Embryonic facial prominence (tissue), 1 donor: ENCODE data around the gene MORC2.

ENCODE experiments used
- DNase-seq: peaks from one replicate; pipeline ENCODE4 v3.0.0-alpha.2; 2016; ENCODE audit errors: extremely low spot score

MORC2 gene

DNA sequence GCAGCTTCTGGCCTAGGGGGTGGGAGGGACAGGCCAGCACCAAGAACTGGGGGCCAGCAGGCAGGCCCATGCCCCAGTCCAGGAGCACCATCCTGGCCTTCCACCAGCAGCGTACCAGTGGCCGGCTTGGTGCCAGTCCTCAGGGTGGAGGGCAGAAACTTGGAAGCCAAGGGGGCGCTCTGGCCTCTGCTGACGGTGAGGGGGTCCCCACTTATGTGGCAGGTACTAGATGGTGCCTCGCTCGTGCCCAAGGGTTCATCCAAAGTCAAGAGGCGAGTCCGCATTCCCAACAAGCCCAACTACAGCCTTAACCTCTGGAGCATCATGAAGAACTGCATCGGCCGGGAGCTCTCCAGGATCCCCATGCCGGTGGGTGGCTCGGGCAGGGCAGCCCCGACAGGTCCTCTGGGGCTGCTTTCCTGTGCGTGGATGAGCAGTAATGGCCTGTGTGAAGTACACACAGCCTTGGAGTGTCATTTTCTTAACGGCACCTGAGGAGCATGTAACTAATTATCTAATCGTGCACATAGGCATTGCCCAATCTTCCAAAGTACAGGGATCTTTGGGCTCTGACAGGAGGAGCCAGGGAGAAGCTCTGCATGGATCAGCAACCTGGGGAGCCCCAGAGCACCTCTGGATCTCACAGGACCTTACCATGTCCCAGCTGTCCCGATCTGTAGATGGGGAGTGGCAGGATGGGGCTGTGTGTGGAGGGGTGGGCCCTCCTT, 79.1 kb downstream of the MORC2 start:
- no peak for DNase-seq

DNA sequence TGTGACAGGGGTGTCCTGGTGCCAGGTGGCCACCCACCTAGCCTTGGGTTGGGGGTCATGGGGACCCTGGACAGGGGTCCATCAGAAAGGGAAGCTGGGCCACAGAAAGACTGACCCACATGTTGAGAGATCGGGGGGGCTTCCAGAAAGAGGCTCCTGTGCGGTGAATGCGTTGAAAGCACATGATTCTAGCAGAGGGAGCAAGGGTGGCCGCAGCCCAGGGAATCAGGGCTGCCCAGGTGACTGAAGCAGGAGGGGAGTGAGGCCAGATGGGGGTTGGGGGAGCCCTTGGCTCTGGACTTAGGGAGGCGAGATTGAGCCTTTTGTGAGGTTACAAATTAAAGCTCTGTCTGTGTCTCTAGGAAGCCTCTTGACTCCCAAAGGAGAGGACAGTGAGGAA, 80.7 kb downstream of the MORC2 start:
- no peak for DNase-seq

DNA sequence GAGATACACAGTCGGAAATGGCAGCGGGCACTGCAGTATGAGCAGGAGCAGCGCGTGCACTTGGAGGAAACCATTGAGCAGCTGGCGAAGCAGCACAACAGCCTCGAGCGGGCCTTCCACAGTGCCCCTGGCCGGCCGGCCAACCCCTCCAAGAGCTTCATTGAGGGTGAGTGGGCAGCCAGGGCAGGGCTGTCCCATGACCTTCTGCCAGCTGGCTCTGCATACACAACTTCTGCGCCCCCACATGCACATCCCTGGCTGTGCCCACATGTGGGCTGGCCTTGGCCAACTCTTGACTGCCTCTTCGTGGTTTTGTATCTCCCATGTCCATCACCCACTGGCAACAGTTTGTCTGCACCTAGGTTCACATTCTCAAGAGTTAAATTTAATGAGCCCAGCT, 81.1 kb downstream of the MORC2 start:
- no peak for DNase-seq

DNA sequence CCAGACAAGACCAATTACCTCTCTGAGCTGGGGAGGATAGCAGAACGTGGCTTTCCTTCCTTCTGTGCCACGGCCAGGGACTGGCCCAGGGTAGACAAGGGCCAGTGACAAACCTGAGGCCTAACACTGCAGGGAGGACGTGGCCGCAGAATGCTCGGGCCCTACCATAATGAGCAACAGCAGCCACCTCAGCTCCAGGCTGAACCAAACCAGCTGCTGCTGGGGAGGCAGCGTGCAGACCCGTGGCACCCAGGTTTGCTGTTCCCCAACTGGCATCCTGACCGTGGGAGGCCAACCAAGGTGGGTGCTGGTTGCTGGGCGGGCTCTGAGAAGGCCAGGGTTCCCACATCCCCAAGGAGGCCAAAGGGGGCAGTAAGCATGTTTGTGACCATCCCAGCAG, 83.0 kb downstream of the MORC2 start:
- no peak for DNase-seq

DNA sequence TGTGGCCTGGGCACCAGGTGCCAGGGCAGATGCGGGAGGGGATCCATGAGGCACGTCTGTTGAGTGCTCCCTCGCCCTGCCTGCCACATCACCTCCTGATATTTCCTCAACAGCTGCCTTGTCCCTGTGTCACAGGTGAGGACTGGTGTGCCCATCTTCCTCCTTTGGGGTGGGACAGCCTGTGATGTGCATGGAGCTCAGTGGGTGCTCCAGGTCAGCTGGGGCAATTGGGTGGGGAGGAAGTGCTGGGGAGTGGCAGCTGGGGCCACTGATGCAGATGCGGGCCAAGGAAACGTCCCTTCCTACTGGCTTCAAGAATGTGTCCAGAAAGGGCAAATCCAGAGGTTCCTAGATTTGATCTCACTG, 83.6 kb downstream of the MORC2 start:
- no peak for DNase-seq

DNA sequence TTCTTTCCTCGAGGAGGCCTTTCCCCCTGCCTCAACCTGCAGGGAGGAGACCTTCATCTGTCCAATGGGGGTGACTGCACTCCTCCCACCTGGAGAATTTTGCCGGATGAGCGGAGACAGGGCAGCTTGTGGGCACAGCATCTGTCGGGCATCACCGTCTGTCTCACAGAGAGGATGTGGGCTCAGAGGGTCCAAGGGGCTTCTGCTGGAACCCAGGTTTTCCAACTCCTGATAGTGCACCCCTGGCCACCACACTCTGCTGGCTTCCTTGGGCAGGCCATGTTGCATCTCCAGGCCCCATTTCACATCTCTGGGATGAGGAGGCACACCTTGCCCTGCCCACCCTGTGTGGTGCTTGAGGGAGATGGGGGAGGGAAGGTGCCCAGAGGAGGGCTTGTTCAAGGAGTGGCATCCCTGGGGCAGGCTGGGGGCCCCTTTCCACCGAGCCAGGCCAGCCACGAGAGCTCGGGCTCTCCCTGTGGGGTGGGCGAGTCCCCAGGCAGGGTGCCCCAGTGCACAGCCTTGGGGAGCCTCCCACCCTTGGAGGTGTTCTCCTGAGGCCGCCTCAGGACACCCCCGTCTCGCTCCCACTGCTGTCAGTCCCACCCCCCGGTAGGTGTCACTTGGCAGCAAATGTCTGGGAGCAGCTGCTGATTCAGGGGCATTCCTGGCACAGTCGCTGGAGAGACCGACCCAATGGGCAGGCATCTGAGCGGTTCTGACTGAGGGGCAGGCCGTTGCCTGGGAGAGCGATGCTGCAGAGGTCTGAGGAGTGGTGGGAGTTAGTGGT, 84.2 kb downstream of the MORC2 start:
- no peak for DNase-seq

DNA sequence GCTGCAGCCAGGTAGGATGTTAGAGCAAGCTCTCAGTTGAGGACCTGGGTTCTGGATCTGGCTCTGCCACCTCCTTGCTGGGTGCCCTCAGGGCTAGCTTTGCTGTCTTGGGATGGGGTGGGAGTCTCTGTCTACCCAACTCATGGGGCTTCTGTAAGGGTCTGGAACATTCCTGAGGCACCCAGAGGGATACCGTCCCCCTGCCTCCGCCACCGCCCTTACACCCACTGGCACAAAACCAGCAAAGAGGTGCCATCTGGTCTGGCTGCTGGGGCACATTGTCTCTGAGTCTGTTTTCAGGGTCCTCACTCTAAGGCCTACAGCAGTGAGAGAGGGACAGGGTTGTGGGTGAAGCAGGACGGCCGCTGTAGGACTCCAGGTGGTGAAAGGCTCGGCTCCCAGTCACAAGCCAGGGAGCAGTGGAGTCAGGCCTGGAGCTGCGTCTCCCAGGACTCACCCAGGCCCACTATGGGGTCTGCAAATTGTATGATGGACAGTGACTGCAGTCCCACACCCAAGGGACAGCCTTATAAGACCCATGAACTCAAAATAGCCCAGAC, 84.9 kb downstream of the MORC2 start:
- DNase-seq, result no peak

DNA sequence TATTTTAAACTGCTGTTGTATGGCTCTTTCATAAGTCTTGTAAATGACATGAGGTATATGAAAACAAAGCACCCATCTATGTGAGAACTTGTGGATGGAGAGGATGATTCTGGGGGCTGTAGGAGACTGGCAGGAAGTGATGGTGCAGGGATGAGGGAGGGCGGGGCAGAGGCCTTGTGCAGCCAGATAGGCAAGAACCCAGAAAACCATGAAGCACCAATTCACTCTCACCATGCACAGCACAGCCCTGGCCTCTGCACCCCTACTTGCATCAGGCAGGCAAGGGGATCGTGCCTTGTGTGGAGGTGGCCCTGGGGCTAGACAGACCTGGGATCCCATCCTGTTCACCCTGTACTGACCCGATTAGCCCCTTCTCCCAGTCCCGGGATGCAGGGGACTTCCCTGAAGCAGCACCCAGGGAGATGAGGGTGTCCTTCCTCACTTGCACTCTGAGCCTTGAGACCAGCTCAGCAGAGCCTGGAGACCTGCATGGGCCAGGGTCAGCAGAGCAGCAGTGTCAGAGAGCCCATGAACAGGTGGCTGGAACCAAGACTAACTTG, 85.5 kb downstream of the MORC2 start:
- no peak for DNase-seq

DNA sequence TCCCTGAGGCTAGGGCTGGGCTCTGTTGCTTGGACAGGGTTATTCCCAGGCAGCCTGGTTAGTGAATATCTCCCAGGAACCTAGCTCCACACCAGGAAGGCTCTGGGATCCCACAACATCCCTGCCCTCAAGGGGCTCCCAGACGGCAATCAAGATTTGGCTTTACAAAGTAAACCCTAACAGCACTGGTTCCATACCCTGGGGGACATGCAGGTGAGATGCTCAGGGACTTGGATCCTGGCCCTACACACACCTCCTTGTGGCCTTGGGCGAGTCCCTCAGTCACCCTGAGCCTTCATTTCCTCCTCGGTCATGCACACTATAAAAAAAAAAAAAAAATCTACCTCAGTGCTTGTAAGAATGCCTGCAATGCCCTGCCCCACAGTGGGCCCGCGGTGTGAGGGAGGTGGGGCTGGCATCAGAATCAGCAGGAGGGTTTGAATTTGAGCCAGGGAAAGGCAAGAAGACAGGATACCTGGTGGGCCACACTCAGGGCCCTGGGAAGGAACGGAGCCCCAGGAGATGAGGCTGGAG, 86.3 kb downstream of the MORC2 start:
- DNase-seq, result no peak

DNA sequence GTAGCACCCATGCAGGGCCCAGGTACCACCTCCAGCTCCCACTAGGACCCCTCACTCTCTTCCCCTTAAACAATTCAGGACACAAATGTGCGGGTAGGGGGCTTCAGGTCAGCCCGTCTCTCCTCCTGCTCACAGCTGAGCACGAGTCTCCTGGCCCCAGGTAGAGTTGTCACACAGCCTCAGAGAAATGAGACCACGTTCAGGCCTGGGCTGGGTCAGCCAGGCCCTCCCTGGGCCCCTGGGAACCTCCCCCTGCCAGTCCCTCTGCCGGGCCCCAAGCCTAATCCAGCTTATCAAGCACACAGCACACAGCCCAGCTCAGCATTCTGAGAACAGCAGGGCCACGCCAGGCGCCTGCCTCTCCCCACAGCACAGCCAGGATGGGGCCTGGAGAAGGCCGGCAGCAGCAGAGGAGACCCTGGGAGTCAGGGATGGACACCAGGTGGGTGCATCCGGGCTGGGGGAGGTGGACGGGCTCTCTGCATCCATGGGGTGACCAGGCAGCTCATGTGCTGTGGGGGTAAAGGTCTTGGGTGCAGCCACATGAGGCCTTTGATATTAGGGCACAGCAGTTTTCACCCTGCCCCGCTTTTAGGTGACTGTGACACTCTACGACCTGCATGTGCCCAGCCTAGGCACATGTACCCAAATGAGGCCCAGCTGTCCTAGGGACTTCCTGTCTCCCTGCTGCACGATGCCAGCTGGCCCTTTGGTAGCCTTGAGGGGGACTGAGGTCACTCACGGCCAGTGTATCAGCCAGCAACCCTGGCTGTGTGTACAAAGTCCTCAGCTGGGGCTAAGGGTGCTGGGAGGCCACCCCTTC, 87.0 kb downstream of the MORC2 start:
- DNase-seq, result no peak

DNA sequence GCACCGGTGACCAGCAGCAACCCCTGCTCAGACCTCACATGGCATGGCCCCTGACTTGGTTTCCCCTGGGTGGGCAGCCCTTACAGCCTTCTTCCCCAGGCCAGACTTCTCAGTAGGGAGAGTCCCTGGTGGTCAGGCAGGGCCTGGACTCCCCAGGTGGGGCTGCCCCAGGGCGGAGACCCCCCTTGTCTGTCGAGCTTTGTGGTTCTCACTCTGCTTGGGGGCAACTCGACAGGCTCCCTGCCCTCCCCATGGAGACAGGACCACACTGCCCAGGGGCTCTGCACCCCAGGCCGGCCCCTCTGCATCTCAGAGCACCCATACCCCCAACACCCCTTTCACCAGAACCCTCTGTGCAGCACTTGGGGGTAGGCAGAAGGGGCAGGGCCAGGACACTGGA, 87.7 kb downstream of the MORC2 start:
- no peak for DNase-seq

DNA sequence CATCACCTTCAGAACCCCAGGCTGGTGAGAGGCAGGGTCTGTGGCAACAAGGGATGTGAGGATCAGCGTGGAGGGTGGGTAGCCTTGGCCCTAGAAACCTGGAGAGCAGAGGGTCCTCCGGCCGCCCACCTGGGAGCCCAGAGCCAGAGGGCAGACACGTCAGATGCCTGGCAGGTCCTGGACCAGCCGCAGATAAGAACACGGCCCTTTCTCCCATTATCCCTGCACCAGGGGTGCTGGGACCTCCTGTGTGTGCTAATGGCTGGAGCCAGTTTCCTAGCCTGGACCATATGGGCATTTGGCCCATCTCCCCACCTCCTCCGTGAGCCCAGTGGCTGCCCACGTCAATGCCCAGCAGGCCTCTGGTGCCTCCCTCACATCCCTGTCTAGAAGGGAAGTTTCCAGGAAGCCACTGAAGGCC, 88.4 kb downstream of the MORC2 start:
- no peak for DNase-seq

DNA sequence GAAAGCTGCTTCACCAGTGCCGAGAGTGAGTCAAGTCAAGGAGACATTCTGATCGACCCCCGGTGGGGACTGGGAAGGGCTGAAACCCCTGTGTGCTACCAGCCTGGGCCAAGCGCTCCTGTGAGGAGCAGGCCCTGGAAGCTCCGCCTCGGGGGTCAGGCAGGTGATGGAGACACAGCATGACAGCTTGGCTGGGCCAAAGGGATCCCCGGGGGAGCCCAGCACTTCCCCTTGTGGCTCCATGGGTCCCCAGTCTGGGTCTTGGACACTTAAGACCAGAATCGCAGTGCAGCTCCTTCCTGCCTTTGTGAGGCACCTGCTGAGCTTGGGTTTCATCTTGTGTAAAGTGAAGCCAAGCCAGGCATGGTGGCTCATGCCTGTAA, 89.2 kb downstream of the MORC2 start:
- no peak for DNase-seq

DNA sequence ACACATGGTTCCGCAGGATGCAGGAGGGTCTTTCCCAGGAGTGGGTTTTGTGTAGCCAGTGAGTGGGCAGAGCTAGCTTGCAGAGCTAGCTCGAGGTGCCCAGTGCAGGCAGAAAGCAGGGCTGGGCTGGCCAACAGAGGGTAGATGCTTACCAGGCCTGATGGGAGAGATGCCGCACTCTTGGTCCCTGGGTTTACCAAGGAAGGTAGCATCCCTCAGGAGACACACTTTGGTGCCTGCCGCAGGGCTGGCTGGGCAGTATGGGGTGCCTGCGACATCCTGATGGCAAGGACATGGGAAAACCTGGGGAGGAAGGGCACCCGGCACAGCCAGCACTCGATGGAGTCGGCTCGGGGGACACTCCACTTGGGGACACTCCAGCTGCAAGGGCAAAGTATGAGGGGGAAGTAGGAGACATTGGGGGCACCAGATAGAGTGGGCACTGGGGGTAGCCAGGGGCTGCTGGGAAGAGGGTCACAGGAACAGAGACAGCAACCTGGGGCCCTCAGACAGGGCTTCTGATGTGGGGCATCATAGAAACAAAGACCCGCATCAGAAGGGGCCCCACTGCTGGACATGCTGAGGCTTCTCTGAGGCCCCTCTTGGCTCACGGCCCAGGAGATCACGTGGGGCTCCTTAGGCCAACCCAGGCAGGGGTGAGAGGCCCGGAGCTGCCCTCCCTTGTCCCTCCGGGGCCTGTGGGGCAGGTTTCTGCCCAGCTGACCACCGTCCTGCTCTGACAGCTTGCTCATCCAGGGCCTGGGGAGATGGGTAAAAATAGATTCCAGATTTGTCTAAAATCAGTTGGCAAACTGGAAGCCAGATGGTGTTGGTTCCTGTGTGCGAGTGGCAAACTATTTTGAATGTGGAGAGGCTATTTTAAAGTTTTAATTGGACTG, 89.8 kb downstream of the MORC2 start:
- DNase-seq, result no peak

DNA sequence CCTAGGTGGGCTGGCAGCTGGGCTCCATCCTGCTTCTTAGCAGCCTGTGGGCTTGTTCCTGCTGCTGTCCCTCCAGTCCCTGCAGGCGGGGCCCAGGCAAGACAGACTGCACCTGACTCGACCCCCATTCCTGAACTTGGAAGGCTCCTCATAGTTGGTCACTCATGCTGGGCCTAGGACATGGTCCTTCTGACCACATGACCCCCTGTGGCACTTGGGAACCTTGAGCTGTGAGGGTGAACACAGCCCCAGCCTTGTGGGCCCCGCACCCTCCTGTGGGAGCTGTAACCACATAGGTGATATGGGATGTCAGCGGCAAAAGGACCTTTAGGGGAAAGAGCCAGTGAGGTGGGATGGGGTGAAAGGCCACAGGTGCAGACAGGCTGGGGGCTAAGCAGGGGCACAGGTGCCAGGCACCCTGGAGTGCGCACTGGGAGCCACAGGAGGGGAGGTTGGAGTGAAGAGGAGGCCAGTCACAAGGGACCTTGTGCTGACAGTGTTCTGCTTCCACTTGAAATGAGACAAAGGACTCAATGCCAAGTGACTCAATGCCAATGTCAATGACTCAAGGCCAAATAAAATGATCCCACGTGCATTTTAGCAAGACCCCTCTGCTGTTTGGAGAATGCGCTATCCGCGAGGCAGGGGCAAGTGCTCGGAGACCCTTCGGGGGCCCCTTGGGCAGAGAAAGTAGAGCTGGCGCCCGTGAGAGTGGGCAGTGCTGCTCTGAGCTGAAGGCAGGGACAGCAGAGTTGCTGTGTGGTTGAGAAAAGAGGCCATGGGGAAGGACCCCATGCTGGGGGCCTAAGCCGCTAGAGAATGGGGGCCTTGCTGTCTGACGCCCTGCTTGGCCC, 90.7 kb downstream of the MORC2 start:
- no peak for DNase-seq

DNA sequence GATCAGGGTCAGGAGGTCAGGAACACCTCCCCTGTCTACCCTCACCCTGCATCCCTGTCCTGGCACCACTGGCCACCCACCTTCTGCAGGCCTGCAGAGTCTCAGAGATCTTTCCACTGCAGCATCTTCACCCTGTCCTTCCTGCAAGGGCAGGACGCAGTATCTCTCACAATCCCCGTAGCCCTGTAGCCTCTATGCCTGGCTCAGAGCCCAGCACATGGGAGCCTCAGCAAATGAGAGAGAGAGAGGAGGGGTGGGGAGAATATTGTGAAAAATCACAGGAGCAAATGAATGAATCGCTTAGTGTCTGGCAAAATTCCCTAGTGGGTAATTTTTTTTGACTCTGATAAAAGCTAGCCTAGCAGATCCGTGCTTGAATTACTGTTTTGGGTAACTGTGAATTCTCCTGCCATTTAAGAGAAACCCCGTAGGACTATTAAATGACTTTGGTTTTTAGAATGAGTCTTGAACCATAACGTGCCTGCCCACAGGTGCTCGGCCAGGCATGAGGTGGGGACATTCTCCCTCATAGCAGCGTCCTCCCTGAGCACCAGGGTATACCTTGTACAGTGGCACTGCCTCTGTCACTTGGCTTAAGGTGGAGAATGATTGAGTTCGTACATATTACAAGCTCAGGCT, 91.5 kb downstream of the MORC2 start:
- no peak for DNase-seq

DNA sequence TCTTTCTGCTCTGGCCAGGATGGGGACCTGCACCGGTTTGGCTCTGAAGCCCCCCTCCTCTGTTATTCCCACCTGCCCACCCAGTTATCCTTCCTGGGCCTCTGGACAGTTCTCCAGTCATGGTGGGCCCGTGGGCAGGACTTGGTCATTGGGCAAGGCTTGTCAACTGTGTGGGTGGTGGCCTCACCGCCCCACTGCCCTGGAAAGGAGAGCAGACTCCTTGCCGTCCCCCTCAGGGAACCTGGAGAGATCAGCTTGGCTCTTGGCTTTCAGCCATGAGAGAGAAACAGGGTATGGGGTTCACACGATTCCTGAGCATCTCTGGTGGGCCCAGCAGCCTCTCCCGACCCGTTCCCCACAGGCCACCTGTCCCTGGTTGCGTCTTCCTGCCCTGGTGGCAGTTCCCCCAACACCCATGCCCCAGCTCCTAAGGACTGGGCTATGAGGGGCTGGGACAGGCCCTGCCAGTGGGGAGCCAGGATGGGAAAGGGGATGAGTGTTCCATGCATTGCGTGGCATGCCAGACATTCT, 92.3 kb downstream of the MORC2 start:
- no peak for DNase-seq

DNA sequence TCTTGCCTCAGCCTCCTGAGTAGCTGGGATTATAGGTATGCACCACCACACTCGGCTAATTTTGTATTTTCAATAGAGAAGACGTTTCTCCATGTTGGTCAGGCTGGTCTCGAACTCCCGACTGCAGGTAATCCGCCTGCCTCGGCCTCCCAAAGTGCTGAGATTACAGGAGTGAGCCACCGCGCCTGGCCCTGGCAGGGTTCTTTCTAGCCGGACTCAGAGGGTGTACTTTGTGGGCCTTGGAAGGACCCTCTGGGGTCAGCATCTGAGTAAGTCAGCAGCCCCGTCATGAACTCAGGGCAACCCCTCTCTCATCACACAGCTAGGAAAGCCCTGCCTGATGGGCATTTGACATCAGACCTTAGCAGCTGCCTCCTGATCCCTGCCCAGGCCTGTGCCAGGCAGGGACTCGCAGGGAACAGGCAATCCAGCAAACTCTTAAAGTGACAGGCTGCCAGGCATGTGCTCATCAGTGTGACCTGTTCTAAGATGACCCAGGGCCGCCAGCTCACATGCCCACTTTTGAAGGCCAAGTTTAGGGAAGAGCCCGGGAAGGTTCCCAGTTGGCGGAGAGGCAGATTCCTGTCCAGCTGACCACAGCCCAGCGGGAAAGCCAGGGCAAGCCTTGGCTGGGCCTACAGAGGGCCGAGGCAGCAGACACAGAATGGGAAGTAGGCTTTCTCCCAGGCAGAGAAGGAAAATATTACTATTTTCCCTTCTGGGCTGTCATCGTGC, 92.9 kb downstream of the MORC2 start:
- DNase-seq, result no peak
